HEK293 (cell line): ENCODE results near the gene FEM1A.
A peak's percentile ranks its signal among the peaks of the same experiment; 100 is the strongest.
"Not testable (repeated sequence)": the region's sequence is repeated elsewhere in the genome, so short reads cannot be mapped to it uniquely, and the experiment has no call there.

Source experiments
- CTCF ChIA-PET: fragments of 350-600 bp; formaldehyde crosslinking; extraction: SDS; loops from one replicate; lab custom pipeline; 2021; ENCODE audit warnings: antibody characterized with exemption; lab: Yijun Ruan, JAX
- POLR2A ChIA-PET: fragments of 300-600 bp; formaldehyde crosslinking; extraction: SDS; loops from one replicate; lab custom pipeline; 2020; ENCODE audit warnings: antibody characterized with exemption, inconsistent platforms; lab: Yijun Ruan, JAX
- H3K27ac ChIP-seq: fragments of 200-500 bp; sonication (Bioruptor generic); 2 replicates; pipeline ENCODE4 v1.5.1; 2014; ENCODE audit warnings: low read depth, low read length, control low read depth, inconsistent platforms; ENCODE audit errors: extremely low read depth
- H3K36me3 ChIP-seq, 2 experiments: fragments of 200-500 bp in 1 of 2; sonication (Bioruptor generic) in 1 of 2; 1 replicate in 1 of 2; 2 replicates in 1 of 2; pipeline ENCODE4 v1.5.1; 2014 to 2017; ENCODE audit warnings: inconsistent platforms in 2 of 2, low read length in 2 of 2; ENCODE audit not compliant: control insufficient read depth in 2 of 2, insufficient read depth in 1 of 2
- H3K4me1 ChIP-seq: fragments of 200-500 bp; sonication (Bioruptor generic); 2 replicates; pipeline ENCODE4 v1.5.1; 2014; ENCODE audit warnings: mild to moderate bottlenecking, low read length, inconsistent platforms; ENCODE audit not compliant: control insufficient read depth, insufficient read depth
- H3K4me3 ChIP-seq: 2 replicates; pipeline ENCODE4 v1.5.1; 2011; ENCODE audit warnings: low read depth, mild to moderate bottlenecking, control low read depth, low read length, moderate library complexity
- H3K9me3 ChIP-seq: fragments of 200-500 bp; sonication (Bioruptor generic); 2 replicates; pipeline ENCODE4 v1.5.1; 2014; ENCODE audit warnings: low read depth, low read length, inconsistent platforms; ENCODE audit not compliant: control insufficient read depth, insufficient read depth
- KLF7 ChIP-seq: fragments of 450-650 bp; formaldehyde crosslinking; IDR thresholded peaks from 2 replicates; pipeline ENCODE4 v1.5.1; 2016; ENCODE audit warnings: missing biosample characterization, missing genetic modification characterization, borderline replicate concordance
- RBAK ChIP-seq: fragments of 450-650 bp; formaldehyde crosslinking; IDR thresholded peaks from 2 replicates; pipeline ENCODE4 v1.5.1; 2016; ENCODE audit warnings: missing biosample characterization, missing genetic modification characterization
- SALL2 ChIP-seq: fragments of 450-650 bp; formaldehyde crosslinking; IDR thresholded peaks from 2 replicates; pipeline ENCODE4 v1.5.0; 2017; ENCODE audit warnings: missing biosample characterization, mild to moderate bottlenecking, missing genetic modification characterization, borderline replicate concordance
- ZIC2 ChIP-seq: fragments of 450-650 bp; formaldehyde crosslinking; IDR thresholded peaks from 2 replicates; pipeline ENCODE4 v1.5.1; 2016; ENCODE audit warnings: missing biosample characterization, missing genetic modification characterization
- ZNF140 ChIP-seq: fragments of 450-650 bp; formaldehyde crosslinking; IDR thresholded peaks from 2 replicates; pipeline ENCODE4 v1.5.1; 2016; ENCODE audit warnings: missing biosample characterization, missing genetic modification characterization
- ZNF174 ChIP-seq: fragments of 450-650 bp; formaldehyde crosslinking; IDR thresholded peaks from 2 replicates; pipeline ENCODE4 v1.5.0; 2017; ENCODE audit warnings: missing biosample characterization, mild to moderate bottlenecking, missing genetic modification characterization
- ZNF19 ChIP-seq: fragments of 450-650 bp; formaldehyde crosslinking; IDR thresholded peaks from 2 replicates; pipeline ENCODE4; 2016; ENCODE audit warnings: missing biosample characterization, missing genetic modification characterization, low read depth
- ZNF2 ChIP-seq: fragments of 450-650 bp; formaldehyde crosslinking; IDR thresholded peaks from 2 replicates; pipeline ENCODE4 v1.5.1; 2016; ENCODE audit warnings: missing biosample characterization, missing genetic modification characterization
- ZNF335 ChIP-seq: fragments of 450-650 bp; formaldehyde crosslinking; conservative IDR thresholded peaks from 2 replicates; pipeline ENCODE4 v1.5.1; 2016; ENCODE audit warnings: missing biosample characterization, missing genetic modification characterization
- ZNF501 ChIP-seq: fragments of 450-650 bp; formaldehyde crosslinking; IDR thresholded peaks from 2 replicates; pipeline ENCODE4 v1.5.1; 2016; ENCODE audit warnings: missing biosample characterization, missing genetic modification characterization
- ZNF585B ChIP-seq: fragments of 450-650 bp; formaldehyde crosslinking; IDR thresholded peaks from 2 replicates; pipeline ENCODE4 v1.5.1; 2016; ENCODE audit warnings: missing biosample characterization, missing genetic modification characterization
- TF ChIP-seq, protein P1 (sequence below): IDR thresholded peaks from 2 replicates; pipeline ENCODE4 v1.6.1; 2011; ENCODE audit warnings: mild to moderate bottlenecking, low read depth, low read length, borderline replicate concordance
- TF ChIP-seq, protein P2 (sequence below): fragments of 450-650 bp; formaldehyde crosslinking; IDR thresholded peaks from 2 replicates; pipeline ENCODE4 v1.5.1; 2016; ENCODE audit warnings: missing biosample characterization, missing genetic modification characterization
- TF ChIP-seq, protein P3 (sequence below): fragments of 450-650 bp; formaldehyde crosslinking; IDR thresholded peaks from 2 replicates; pipeline ENCODE4 v1.5.1; 2016; ENCODE audit warnings: missing biosample characterization, missing genetic modification characterization
- TF ChIP-seq, protein P4 (sequence below): fragments of 450-650 bp; formaldehyde crosslinking; IDR thresholded peaks from 2 replicates; pipeline ENCODE4 v1.5.1; 2016; ENCODE audit warnings: missing biosample characterization, missing genetic modification characterization
- TF ChIP-seq, protein P5 (sequence below): fragments of 450-650 bp; formaldehyde crosslinking; IDR thresholded peaks from 2 replicates; pipeline ENCODE4 v1.5.1; 2016; ENCODE audit warnings: missing biosample characterization, missing genetic modification characterization
- TF ChIP-seq, protein P6 (sequence below): fragments of 450-650 bp; formaldehyde crosslinking; IDR thresholded peaks from 2 replicates; pipeline ENCODE4 v1.5.1; 2016; ENCODE audit warnings: missing biosample characterization, missing genetic modification characterization

FEM1A gene

DNA sequence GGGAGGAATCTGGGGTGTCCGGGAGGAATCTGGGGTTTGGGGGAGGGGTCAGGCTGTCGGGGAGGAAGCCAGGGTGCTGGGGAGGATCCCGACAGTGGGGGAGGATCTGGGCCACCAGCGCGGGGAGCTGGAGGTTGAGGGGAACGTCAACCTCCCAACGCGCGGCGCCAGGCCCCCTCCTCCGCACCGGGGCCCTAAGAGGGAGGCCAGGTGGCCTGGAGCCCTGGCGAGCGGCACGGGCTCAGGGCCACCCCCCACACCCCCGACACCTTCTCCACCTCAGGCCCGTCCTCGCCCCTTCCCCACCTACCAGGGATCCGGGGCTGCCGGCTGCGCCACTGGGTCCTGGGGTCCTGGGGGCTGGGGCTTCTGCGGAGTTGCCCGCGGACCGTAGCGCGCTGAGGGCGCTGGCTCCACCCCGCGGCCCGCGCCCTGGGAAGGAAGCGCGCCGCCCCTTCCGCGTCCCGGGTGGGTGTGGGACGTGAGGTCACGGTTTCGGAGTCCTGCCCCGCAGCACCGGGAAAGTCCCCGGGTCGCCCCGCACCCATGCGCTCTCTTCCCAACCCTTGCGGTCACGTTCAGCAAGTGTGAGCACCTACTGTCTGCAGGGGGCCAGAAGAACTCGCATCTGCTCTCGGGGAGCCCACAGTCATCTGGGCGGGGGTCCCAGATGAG lies 39.9 kb downstream of the FEM1A start, which contains the start of gene TICAM1 (continued):
- TF ChIP-seq, protein P1, sequence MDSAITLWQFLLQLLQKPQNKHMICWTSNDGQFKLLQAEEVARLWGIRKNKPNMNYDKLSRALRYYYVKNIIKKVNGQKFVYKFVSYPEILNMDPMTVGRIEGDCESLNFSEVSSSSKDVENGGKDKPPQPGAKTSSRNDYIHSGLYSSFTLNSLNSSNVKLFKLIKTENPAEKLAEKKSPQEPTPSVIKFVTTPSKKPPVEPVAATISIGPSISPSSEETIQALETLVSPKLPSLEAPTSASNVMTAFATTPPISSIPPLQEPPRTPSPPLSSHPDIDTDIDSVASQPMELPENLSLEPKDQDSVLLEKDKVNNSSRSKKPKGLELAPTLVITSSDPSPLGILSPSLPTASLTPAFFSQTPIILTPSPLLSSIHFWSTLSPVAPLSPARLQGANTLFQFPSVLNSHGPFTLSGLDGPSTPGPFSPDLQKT: no peak
- TF ChIP-seq ZNF501 (tag by site-specific recombination) (no peak), SALL2 (tag by site-specific recombination) (no peak), ZNF140 (tag by site-specific recombination) (no peak), ZNF19 (tag by site-specific recombination) (no peak), KLF7 (tag by site-specific recombination) (0 out of 2 replicates have a peak, but pooled peaks have one; percentile 6), ZNF2 (tag by site-specific recombination) (no peak), ZNF585B (no peak), RBAK (tag by site-specific recombination) (no peak), ZNF174 (tag by site-specific recombination) (no peak)
- TF ChIP-seq, protein P2, sequence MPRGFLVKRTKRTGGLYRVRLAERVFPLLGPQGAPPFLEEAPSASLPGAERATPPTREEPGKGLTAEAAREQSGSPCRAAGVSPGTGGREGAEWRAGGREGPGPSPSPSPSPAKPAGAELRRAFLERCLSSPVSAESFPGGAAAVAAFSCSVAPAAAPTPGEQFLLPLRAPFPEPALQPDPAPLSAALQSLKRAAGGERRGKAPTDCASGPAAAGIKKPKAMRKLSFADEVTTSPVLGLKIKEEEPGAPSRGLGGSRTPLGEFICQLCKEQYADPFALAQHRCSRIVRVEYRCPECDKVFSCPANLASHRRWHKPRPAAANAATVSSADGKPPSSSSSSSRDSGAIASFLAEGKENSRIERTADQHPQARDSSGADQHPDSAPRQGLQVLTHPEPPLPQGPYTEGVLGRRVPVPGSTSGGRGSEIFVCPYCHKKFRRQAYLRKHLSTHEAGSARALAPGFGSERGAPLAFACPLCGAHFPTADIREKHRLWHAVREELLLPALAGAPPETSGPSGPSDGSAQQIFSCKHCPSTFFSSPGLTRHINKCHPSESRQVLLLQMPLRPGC (tag by site-specific recombination): no peak
- TF ChIP-seq, protein P3, sequence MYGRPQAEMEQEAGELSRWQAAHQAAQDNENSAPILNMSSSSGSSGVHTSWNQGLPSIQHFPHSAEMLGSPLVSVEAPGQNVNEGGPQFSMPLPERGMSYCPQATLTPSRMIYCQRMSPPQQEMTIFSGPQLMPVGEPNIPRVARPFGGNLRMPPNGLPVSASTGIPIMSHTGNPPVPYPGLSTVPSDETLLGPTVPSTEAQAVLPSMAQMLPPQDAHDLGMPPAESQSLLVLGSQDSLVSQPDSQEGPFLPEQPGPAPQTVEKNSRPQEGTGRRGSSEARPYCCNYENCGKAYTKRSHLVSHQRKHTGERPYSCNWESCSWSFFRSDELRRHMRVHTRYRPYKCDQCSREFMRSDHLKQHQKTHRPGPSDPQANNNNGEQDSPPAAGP (tag by site-specific recombination): no peak; the same call in 1 of the 2 replicates
- TF ChIP-seq, protein P4, sequence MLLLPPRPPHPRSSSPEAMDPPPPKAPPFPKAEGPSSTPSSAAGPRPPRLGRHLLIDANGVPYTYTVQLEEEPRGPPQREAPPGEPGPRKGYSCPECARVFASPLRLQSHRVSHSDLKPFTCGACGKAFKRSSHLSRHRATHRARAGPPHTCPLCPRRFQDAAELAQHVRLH: no peak
- TF ChIP-seq, protein P5, sequence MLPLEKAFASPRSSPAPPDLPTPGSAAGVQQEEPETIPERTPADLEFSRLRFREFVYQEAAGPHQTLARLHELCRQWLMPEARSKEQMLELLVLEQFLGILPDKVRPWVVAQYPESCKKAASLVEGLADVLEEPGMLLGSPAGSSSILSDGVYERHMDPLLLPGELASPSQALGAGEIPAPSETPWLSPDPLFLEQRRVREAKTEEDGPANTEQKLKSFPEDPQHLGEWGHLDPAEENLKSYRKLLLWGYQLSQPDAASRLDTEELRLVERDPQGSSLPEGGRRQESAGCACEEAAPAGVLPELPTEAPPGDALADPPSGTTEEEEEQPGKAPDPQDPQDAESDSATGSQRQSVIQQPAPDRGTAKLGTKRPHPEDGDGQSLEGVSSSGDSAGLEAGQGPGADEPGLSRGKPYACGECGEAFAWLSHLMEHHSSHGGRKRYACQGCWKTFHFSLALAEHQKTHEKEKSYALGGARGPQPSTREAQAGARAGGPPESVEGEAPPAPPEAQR: 0 out of 2 replicates have a peak, but pooled peaks have one; percentile 13
- TF ChIP-seq, protein P6, sequence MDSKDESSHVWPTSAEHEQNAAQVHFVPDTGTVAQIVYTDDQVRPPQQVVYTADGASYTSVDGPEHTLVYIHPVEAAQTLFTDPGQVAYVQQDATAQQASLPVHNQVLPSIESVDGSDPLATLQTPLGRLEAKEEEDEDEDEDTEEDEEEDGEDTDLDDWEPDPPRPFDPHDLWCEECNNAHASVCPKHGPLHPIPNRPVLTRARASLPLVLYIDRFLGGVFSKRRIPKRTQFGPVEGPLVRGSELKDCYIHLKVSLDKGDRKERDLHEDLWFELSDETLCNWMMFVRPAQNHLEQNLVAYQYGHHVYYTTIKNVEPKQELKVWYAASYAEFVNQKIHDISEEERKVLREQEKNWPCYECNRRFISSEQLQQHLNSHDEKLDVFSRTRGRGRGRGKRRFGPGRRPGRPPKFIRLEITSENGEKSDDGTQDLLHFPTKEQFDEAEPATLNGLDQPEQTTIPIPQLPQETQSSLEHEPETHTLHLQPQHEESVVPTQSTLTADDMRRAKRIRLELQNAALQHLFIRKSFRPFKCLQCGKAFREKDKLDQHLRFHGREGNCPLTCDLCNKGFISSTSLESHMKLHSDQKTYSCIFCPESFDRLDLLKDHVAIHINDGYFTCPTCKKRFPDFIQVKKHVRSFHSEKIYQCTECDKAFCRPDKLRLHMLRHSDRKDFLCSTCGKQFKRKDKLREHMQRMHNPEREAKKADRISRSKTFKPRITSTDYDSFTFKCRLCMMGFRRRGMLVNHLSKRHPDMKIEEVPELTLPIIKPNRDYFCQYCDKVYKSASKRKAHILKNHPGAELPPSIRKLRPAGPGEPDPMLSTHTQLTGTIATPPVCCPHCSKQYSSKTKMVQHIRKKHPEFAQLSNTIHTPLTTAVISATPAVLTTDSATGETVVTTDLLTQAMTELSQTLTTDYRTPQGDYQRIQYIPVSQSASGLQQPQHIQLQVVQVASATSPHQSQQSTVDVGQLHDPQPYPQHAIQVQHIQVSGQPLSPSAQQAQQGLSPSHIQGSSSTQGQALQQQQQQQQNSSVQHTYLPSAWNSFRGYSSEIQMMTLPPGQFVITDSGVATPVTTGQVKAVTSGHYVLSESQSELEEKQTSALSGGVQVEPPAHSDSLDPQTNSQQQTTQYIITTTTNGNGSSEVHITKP (tag by site-specific recombination): no peak

DNA sequence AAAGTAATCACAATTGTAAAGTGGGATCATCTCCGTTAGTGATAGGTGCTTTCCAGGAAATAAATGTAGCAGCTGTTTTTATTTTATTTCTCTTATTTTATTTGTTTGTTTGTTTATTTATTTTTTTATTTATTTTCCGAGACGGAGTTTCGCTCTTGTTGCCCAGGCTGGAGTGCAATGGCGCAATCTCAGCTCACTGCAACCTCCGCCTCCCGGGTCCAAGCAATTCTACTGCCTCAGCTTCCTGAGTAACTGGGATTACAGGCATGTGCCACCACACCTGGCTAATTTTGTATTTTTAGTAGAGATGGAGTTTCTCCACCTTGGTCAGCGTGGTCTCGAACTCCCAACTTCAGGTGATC lies 40.4 kb downstream of the FEM1A start:
- CTCF ChIA-PET: interaction anchor here (0.7 to 1.1 kb wide), 3 partner anchors 20 to 602 kb away, joined by 3 to 5 read pairs (median 3); no protein-coding TSS in a partner anchor
- H3K4me1 ChIP-seq, H3K36me3 ChIP-seq, H3K27ac ChIP-seq, POLR2A ChIA-PET, H3K9me3 ChIP-seq: not testable (repeated sequence)
- TF ChIP-seq ZIC2 (0 out of 2 replicates have a peak, but pooled peaks have one; percentile 1), ZNF335 (tag by site-specific recombination) (peak; percentile 71; the same call in 1 of the 2 replicates)
- TF ChIP-seq, protein P6 (tag by site-specific recombination): peak; percentile 98
- peak overlapping the region; percentile 70 for H3K4me3 ChIP-seq
